ENCODE results near the gene DDX19B. TPM values are rescaled to one million over a fixed set of nuclear protein-coding genes. Genes with fewer than 3 reads are reported as not detected.
"Not testable (repeated sequence)": the region's sequence is repeated elsewhere in the genome, so short reads cannot be mapped to it uniquely, and the experiment has no call there.

DDX19B gene
- total RNA-seq, 6 donors from 2014 or later, result 24.0 to 47.0 (median 27.6) TPM

- 69% methylated on average over 3 of the region's 3 CpGs for WGBS, 2 donors
- Histone ChIP-seq H3K36me3 (peaks cover 0 to 2% (median 0%) of the 10 kb centered on the region in 4 donors), H3K4me1 (peaks cover 7 to 13% (median 8%) of the 10 kb centered on the region in 4 donors), H3K27me3 (no peaks in the 10 kb centered on the region), H3K27ac (no peak overlapping the region), H3K4me3 (no peak overlapping the region), H3K9me3 (peaks cover 0 to 6% (median 2%) of the 10 kb centered on the region in 4 donors)
- no peak for DNase-seq
- TF ChIP-seq EP300 (IDR thresholded peaks at IDR 0.05) (no peak), POLR2A (IDR thresholded peaks at IDR 0.05) (no peak), CTCF (IDR thresholded peaks at IDR 0.05) (no peak), POLR2AphosphoS5 (IDR thresholded peaks at IDR 0.05) (no peak)
- no peak for ATAC-seq (ENCODE audit: low FRiP score in 2 of 2)
Measured at GRCh38 chr16:70304892-70305448, 6.0 kb downstream of the DDX19B start.

DNA sequence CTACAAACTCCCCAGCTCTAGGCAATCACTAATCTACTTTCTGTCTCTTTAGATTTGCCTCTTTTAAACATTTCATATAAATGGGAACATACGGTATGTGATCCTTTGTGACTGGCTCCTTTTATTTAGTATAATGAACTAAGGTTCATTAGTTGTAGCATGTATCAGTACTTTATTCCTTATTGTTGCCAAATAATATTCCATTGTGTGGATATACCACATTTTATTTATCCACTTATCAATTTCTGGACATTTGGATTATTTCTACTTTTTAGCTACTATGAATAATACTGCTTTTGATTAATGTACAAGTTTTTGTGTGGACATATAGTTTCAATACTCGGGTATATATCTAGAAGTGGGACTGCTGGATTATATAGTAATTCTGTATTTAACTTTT, 7.9 kb downstream of the DDX19B start:
- Histone ChIP-seq H3K4me3 (no peak overlapping the region), H3K36me3 (no peaks in the 10 kb centered on the region), H3K9me3 (no peaks in the 10 kb centered on the region), H3K27ac (no peak overlapping the region), H3K27me3 (no peaks in the 10 kb centered on the region), H3K4me1 (peaks cover 0 to 7% (median 2%) of the 10 kb centered on the region in 4 donors)
- no peak for DNase-seq
- 95% methylated on average over 2 of the region's 2 CpGs for WGBS, 2 donors
- no peak for ATAC-seq (ENCODE audit: low FRiP score in 2 of 2)
- no peak for TF ChIP-seq CTCF (IDR thresholded peaks at IDR 0.05)
- TF ChIP-seq POLR2AphosphoS5 (IDR thresholded peaks at IDR 0.05), result no peak
- no peak for TF ChIP-seq EP300 (IDR thresholded peaks at IDR 0.05)
- TF ChIP-seq POLR2A (IDR thresholded peaks at IDR 0.05), result no peak

GRCh38 chr16:70307726-70308125, 8.7 kb downstream of the DDX19B start:
- not testable (repeated sequence) for H3K9me3 ChIP-seq; H3K4me3 ChIP-seq; H3K4me1 ChIP-seq; H3K27me3 ChIP-seq; DNase-seq; H3K36me3 ChIP-seq; ATAC-seq (ENCODE audit: low FRiP score in 2 of 2); H3K27ac ChIP-seq
- WGBS, 2 donors, result 96 to 100% methylated on average over 2 of the region's 2 CpGs

GRCh38 chr16:70320121-70320520, 21.1 kb downstream of the DDX19B start:
- Histone ChIP-seq H3K9me3 (no peaks in the 10 kb centered on the region), H3K4me3 (no peak overlapping the region), H3K27ac (no peak overlapping the region), H3K27me3 (no peaks in the 10 kb centered on the region), H3K4me1 (no peaks in the 10 kb centered on the region), H3K36me3 (peaks cover 19 to 86% (median 63%) of the 10 kb centered on the region in 4 donors)
- TF ChIP-seq POLR2AphosphoS5 (IDR thresholded peaks at IDR 0.05) (no peak), POLR2A (IDR thresholded peaks at IDR 0.05) (no peak), CTCF (IDR thresholded peaks at IDR 0.05) (no peak), EP300 (IDR thresholded peaks at IDR 0.05) (no peak)
- ATAC-seq (ENCODE audit: low FRiP score in 2 of 2) (no peak), DNase-seq (no peak)
- 100% methylated on average over 5 of the region's 5 CpGs for WGBS, 2 donors

- Histone ChIP-seq H3K9me3 (no peaks in the 10 kb centered on the region), H3K4me3 (no peak overlapping the region), H3K4me1 (no peaks in the 10 kb centered on the region), H3K27ac (no peak overlapping the region), H3K36me3 (peaks cover 5 to 92% (median 57%) of the 10 kb centered on the region in 4 donors), H3K27me3 (no peaks in the 10 kb centered on the region)
- ATAC-seq (ENCODE audit: low FRiP score in 2 of 2) (no peak), DNase-seq (no peak)
- WGBS, 2 donors, result 88 to 89% methylated on average over 7 of the region's 7 CpGs
- TF ChIP-seq CTCF (IDR thresholded peaks at IDR 0.05), result no peak
- no peak for TF ChIP-seq POLR2A (IDR thresholded peaks at IDR 0.05)
- TF ChIP-seq EP300 (IDR thresholded peaks at IDR 0.05), result no peak
- no peak for TF ChIP-seq POLR2AphosphoS5 (IDR thresholded peaks at IDR 0.05)
Measured at GRCh38 chr16:70324998-70325747, 26.2 kb downstream of the DDX19B start.
